OCI-LY7 (cell line): ENCODE data around the gene XK.

Experiments
- EZH2phosphoT487 ChIP-seq: fragments of 200-600 bp; sonication (generic); IDR thresholded peaks from 2 replicates; pipeline ENCODE4 v1.6.1; 2018; ENCODE audit warnings: low read depth, borderline replicate concordance, mild to moderate bottlenecking, mixed run types, antibody characterized with exemption, low read length, moderate library complexity, mixed read lengths
- TF ChIP-seq, protein P1 (sequence below): fragments of 200-600 bp; sonication (generic); conservative IDR thresholded peaks from 2 replicates; pipeline ENCODE4 v1.5.1; 2014; ENCODE audit warnings: mild to moderate bottlenecking, antibody characterized with exemption, low read length, moderate library complexity, mixed read lengths

DNA sequence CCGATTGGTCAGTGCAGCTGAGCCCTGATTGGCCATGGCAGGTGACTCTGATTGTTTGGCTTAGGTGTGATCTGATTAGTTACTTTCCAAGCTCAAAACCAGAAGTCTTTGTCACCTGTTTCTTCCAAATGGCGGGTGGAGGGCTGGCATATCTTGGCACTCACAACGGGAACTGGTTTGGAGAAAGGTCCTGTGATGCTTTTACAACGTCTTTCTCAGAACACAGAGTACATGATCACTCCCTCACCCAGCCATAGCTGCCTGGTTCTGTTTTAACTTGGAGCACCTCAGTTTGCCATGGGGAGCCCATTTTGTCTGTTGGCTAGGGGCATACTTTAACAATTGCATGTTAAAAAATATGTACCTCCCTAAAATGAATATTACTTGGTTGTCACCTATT is 13.0 kb upstream of the XK start:
- TF ChIP-seq, protein P1, sequence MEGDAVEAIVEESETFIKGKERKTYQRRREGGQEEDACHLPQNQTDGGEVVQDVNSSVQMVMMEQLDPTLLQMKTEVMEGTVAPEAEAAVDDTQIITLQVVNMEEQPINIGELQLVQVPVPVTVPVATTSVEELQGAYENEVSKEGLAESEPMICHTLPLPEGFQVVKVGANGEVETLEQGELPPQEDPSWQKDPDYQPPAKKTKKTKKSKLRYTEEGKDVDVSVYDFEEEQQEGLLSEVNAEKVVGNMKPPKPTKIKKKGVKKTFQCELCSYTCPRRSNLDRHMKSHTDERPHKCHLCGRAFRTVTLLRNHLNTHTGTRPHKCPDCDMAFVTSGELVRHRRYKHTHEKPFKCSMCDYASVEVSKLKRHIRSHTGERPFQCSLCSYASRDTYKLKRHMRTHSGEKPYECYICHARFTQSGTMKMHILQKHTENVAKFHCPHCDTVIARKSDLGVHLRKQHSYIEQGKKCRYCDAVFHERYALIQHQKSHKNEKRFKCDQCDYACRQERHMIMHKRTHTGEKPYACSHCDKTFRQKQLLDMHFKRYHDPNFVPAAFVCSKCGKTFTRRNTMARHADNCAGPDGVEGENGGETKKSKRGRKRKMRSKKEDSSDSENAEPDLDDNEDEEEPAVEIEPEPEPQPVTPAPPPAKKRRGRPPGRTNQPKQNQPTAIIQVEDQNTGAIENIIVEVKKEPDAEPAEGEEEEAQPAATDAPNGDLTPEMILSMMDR = no peak
- TF ChIP-seq EZH2phosphoT487 = no peak
